Central memory CD8-positive, alpha-beta T cell (primary cell): ENCODE data around the gene MFSD2A.

Source experiments
- ATAC-seq: fragments of 150-1000 bp; cut with Tn5 transposase; replicated peaks from 2 replicates; pipeline ENCODE4 v1.10.0; 2022; ENCODE audit warnings: mild to moderate bottlenecking, moderate FRiP score, moderate number of reproducible peaks; ENCODE audit not compliant: poor library complexity, severe bottlenecking; ENCODE audit errors: extremely low read depth
- DNase-seq, 2 donors: peaks; one replicate each; pipeline ENCODE4 v3.0.0; 2021; ENCODE audit warnings: low spot score in 2 of 2
- H3K27ac Mint-ChIP-seq: one replicate; pipeline ENCODE4 v1.8.0; 2022; ENCODE audit warnings: low read depth, mild to moderate bottlenecking, moderate library complexity, mixed read lengths
- H3K27me3 Mint-ChIP-seq: one replicate; pipeline ENCODE4 v1.8.0; 2022; ENCODE audit warnings: mixed read lengths
- H3K36me3 Mint-ChIP-seq: one replicate; pipeline ENCODE4 v1.8.0; 2022; ENCODE audit warnings: mild to moderate bottlenecking, moderate library complexity, mixed read lengths; ENCODE audit not compliant: insufficient read depth
- H3K4me1 Mint-ChIP-seq: one replicate; pipeline ENCODE4 v1.8.0; 2022; ENCODE audit warnings: mixed read lengths
- H3K4me3 Mint-ChIP-seq: one replicate; pipeline ENCODE4 v1.8.0; 2022; ENCODE audit warnings: mild to moderate bottlenecking, moderate library complexity, mixed read lengths
- H3K9me3 Mint-ChIP-seq: one replicate; pipeline ENCODE4 v1.8.0; 2022; ENCODE audit warnings: mixed read lengths

MFSD2A gene

GRCh38 chr1:39947260-39947659 lies 7.7 kb upstream of the MFSD2A start:
- no peaks in the 10 kb centered on the region for H3K36me3 Mint-ChIP-seq
- H3K4me1 Mint-ChIP-seq = no peaks in the 10 kb centered on the region
- no peaks in the 10 kb centered on the region for H3K9me3 Mint-ChIP-seq
- ATAC-seq (no peak), DNase-seq (no peak)
- H3K27ac Mint-ChIP-seq = no peak overlapping the region
- no peak overlapping the region for H3K4me3 Mint-ChIP-seq
- H3K27me3 Mint-ChIP-seq = no peaks in the 10 kb centered on the region

- Mint-ChIP-seq H3K27me3 (no peaks in the 10 kb centered on the region), H3K36me3 (peaks cover 1% of the 10 kb centered on the region), H3K4me1 (peaks cover 8% of the 10 kb centered on the region), H3K27ac (no peak overlapping the region), H3K9me3 (no peaks in the 10 kb centered on the region), H3K4me3 (no peak overlapping the region)
- no peak for ATAC-seq
- no peak for DNase-seq
These were observed 5.1 kb upstream of the MFSD2A start for GRCh38 chr1:39949891-39950290.

GRCh38 chr1:39951926-39952325 lies 3.0 kb upstream of the MFSD2A start:
- H3K36me3 Mint-ChIP-seq = peaks cover 6% of the 10 kb centered on the region
- no peak overlapping the region for H3K27ac Mint-ChIP-seq

GRCh38 chr1:39952359-39953110 lies 2.4 kb upstream of the MFSD2A start:
- Mint-ChIP-seq H3K4me3 (no peak overlapping the region), H3K27me3 (no peaks in the 10 kb centered on the region), H3K9me3 (no peaks in the 10 kb centered on the region), H3K27ac (no peak overlapping the region), H3K4me1 (peaks cover 28% of the 10 kb centered on the region), H3K36me3 (peaks cover 8% of the 10 kb centered on the region)
- no peak for DNase-seq
- no peak for ATAC-seq

More at GRCh38 chr1:39951926-39952325, 3.0 kb upstream of the MFSD2A start:
- Mint-ChIP-seq H3K9me3 (no peaks in the 10 kb centered on the region), H3K4me3 (no peak overlapping the region), H3K27me3 (no peaks in the 10 kb centered on the region), H3K4me1 (peaks cover 22% of the 10 kb centered on the region)
- no peak for DNase-seq
- ATAC-seq = no peak

- ATAC-seq (no peak), DNase-seq (no peak)
- Mint-ChIP-seq H3K27me3 (no peaks in the 10 kb centered on the region), H3K4me1 (peaks cover 28% of the 10 kb centered on the region), H3K36me3 (peaks cover 8% of the 10 kb centered on the region), H3K27ac (peak overlapping the region; percentile 76), H3K4me3 (peak overlapping the region; percentile 88), H3K9me3 (no peaks in the 10 kb centered on the region)
These were observed 548 bp upstream of the MFSD2A start for GRCh38 chr1:39954324-39954869.

GRCh38 chr1:39955547-39956539 lies 898 bp downstream of the MFSD2A start:
- H3K27me3 Mint-ChIP-seq = no peaks in the 10 kb centered on the region
- H3K4me3 Mint-ChIP-seq = peak overlapping the region; percentile 88
- DNase-seq (no peak), ATAC-seq (peak; percentile 44)
- H3K9me3 Mint-ChIP-seq = no peaks in the 10 kb centered on the region
- H3K27ac Mint-ChIP-seq = peak overlapping the region; percentile 76
- peaks cover 28% of the 10 kb centered on the region for H3K4me1 Mint-ChIP-seq
- peaks cover 8% of the 10 kb centered on the region for H3K36me3 Mint-ChIP-seq

- no peaks in the 10 kb centered on the region for H3K9me3 Mint-ChIP-seq
- H3K36me3 Mint-ChIP-seq = peaks cover 10% of the 10 kb centered on the region
- H3K4me1 Mint-ChIP-seq = peaks cover 28% of the 10 kb centered on the region
- H3K27ac Mint-ChIP-seq = no peak overlapping the region
- ATAC-seq = no peak
- H3K27me3 Mint-ChIP-seq = no peaks in the 10 kb centered on the region
- no peak overlapping the region for H3K4me3 Mint-ChIP-seq
- DNase-seq = no peak
These were observed 2.5 kb downstream of the MFSD2A start for GRCh38 chr1:39957299-39958015.

GRCh38 chr1:39958403-39959200 lies 3.7 kb downstream of the MFSD2A start:
- no peaks in the 10 kb centered on the region for H3K27me3 Mint-ChIP-seq
- peaks cover 10% of the 10 kb centered on the region for H3K36me3 Mint-ChIP-seq
- no peak for ATAC-seq
- no peak overlapping the region for H3K4me3 Mint-ChIP-seq
- DNase-seq = no peak
- H3K9me3 Mint-ChIP-seq = no peaks in the 10 kb centered on the region
- peak overlapping the region; percentile 79 for H3K27ac Mint-ChIP-seq
- H3K4me1 Mint-ChIP-seq = peaks cover 28% of the 10 kb centered on the region

- Mint-ChIP-seq H3K9me3 (no peaks in the 10 kb centered on the region), H3K4me3 (no peak overlapping the region), H3K4me1 (peaks cover 21% of the 10 kb centered on the region), H3K27me3 (no peaks in the 10 kb centered on the region), H3K27ac (no peak overlapping the region), H3K36me3 (peaks cover 10% of the 10 kb centered on the region)
- ATAC-seq (no peak), DNase-seq (no peak)
These were observed 4.8 kb downstream of the MFSD2A start for GRCh38 chr1:39959651-39960333.

GRCh38 chr1:39960431-39960958 lies 5.5 kb downstream of the MFSD2A start:
- Mint-ChIP-seq H3K36me3 (peaks cover 8% of the 10 kb centered on the region), H3K27me3 (no peaks in the 10 kb centered on the region), H3K9me3 (no peaks in the 10 kb centered on the region), H3K4me3 (no peak overlapping the region), H3K4me1 (peaks cover 14% of the 10 kb centered on the region), H3K27ac (no peak overlapping the region)
- ATAC-seq (no peak), DNase-seq (no peak)

GRCh38 chr1:39962450-39962825 lies 7.5 kb downstream of the MFSD2A start:
- Mint-ChIP-seq H3K9me3 (no peaks in the 10 kb centered on the region), H3K27ac (no peak overlapping the region), H3K27me3 (no peaks in the 10 kb centered on the region), H3K4me1 (peaks cover under 1% of the 10 kb centered on the region), H3K36me3 (peaks cover 7% of the 10 kb centered on the region), H3K4me3 (no peak overlapping the region)
- ATAC-seq = no peak
- DNase-seq = no peak
